ENCODE measurements around the gene DRGX.

The DRGX gene

GRCh38 chr10:49407552-49408137 lies 11.8 kb upstream of the DRGX start:
- ChIA-PET POLR2A (interaction anchor here (0.6 kb wide), 1 partner anchor 211 kb away, joined by 3 read pairs; no protein-coding TSS in a partner anchor), CTCF (interaction anchor here (0.5 to 3.7 kb wide), 43 partner anchors 8 to 1570 kb away, joined by 3 to 87 read pairs (median 3); partner anchors contain the start of gene C10orf71)
- TF ChIP-seq ZNF2 (tag by site-specific recombination; IDR thresholded peaks at IDR 0.05) (peak; percentile 26; the same call in 1 of the 2 replicates), ZNF366 (tag by site-specific recombination; conservative IDR thresholded peaks at IDR 0.05) (0 out of 2 replicates have a peak, but pooled peaks have one; percentile 44), ZNF580 (tag by site-specific recombination; IDR thresholded peaks at IDR 0.05) (no peak), CTCF (tag by site-specific recombination; IDR thresholded peaks at IDR 0.05) (peak; percentile 84), ZXDB (tag by site-specific recombination; IDR thresholded peaks at IDR 0.05) (no peak), ZNF654 (tag by site-specific recombination; IDR thresholded peaks at IDR 0.05; ENCODE audit: low read depth) (peak; percentile 69), MYNN (tag by site-specific recombination; IDR thresholded peaks at IDR 0.05; ENCODE audit: borderline replicate concordance) (no peak), IKZF3 (tag by site-specific recombination; IDR thresholded peaks at IDR 0.05) (peak; percentile 57; the same call in 1 of the 2 replicates)
- H3K9me3 ChIP-seq (ENCODE audit: control insufficient read depth, insufficient read depth, low read depth, low read length) = no peaks in the 10 kb centered on the region
- H3K27ac ChIP-seq (ENCODE audit: extremely low read depth, low read depth, low read length) = no peak overlapping the region
- no peaks in the 10 kb centered on the region for H3K4me1 ChIP-seq (ENCODE audit: control insufficient read depth, insufficient read depth, low read length)
- H3K4me3 ChIP-seq (ENCODE audit: low read depth, low read length) = no peak overlapping the region
- no peaks in the 10 kb centered on the region for H3K36me3 ChIP-seq (ENCODE audit: control insufficient read depth in 2 of 2, insufficient read depth in 1 of 2, low read length in 2 of 2)

GRCh38 chr10:49407151-49407550 lies 11.3 kb upstream of the DRGX start:
- TF ChIP-seq ZNF146 (tag by site-specific recombination; IDR thresholded peaks at IDR 0.05) (no peak), ZNF530 (tag by site-specific recombination; IDR thresholded peaks at IDR 0.05; ENCODE audit: low read depth) (no peak), ZNF561 (tag by site-specific recombination; IDR thresholded peaks at IDR 0.05; ENCODE audit: borderline replicate concordance) (no peak), ZFP69B (tag by site-specific recombination; IDR thresholded peaks at IDR 0.05) (no peak), ZNF777 (tag by site-specific recombination; IDR thresholded peaks at IDR 0.05; ENCODE audit: borderline replicate concordance) (no peak), ZSCAN18 (tag by site-specific recombination; IDR thresholded peaks at IDR 0.05) (no peak), ZNF18 (tag by site-specific recombination; IDR thresholded peaks at IDR 0.05) (no peak), ZNF548 (tag by site-specific recombination; IDR thresholded peaks at IDR 0.05) (no peak), WT1 (tag by site-specific recombination; IDR thresholded peaks at IDR 0.05) (no peak), ZBTB6 (tag by site-specific recombination; IDR thresholded peaks at IDR 0.05) (no peak), ZNF239 (tag by site-specific recombination; IDR thresholded peaks at IDR 0.05) (no peak), ZNF248 (tag by site-specific recombination; IDR thresholded peaks at IDR 0.05) (no peak), ZNF843 (tag by site-specific recombination; IDR thresholded peaks at IDR 0.05) (no peak), ZNF513 (tag by site-specific recombination; IDR thresholded peaks at IDR 0.05) (no peak), ZNF660 (tag by site-specific recombination; IDR thresholded peaks at IDR 0.05) (no peak)
- Histone ChIP-seq H3K9me3 (ENCODE audit: control insufficient read depth, insufficient read depth, low read depth, low read length) (no peaks in the 10 kb centered on the region), H3K4me3 (ENCODE audit: low read depth, low read length) (no peak overlapping the region), H3K27ac (ENCODE audit: extremely low read depth, low read depth, low read length) (no peak overlapping the region), H3K36me3 (ENCODE audit: control insufficient read depth in 2 of 2, insufficient read depth in 1 of 2, low read length in 2 of 2) (no peaks in the 10 kb centered on the region), H3K4me1 (ENCODE audit: control insufficient read depth, insufficient read depth, low read length) (no peaks in the 10 kb centered on the region)
- POLR2A ChIA-PET = interaction anchor here (0.6 kb wide), 1 partner anchor 210 kb away, joined by 3 read pairs; no protein-coding TSS in a partner anchor
- CTCF ChIA-PET = interaction anchor here (0.6 to 3.7 kb wide), 37 partner anchors 8 to 1570 kb away, joined by 3 to 87 read pairs (median 3); partner anchors contain the start of gene C10orf71

Measured in HEK293 (cell line).